Muscle of arm (tissue), 12 donors: ENCODE measurements around the gene TAF15. TPM values are rescaled to one million over a fixed set of nuclear protein-coding genes. Genes with fewer than 3 reads are reported as not detected.

Experiments
- DNase-seq: peaks from one replicate; pipeline ENCODE4 v3.0.0-alpha.2; 2013
- polyA plus RNA-seq, 12 donors: library from polyadenylated mRNA; unstranded; fragments of 120-200 nt; gene quantifications; one replicate each; pipeline ENCODE4 v1.2.1, GENCODE V29; 2013; ENCODE audit not compliant: insufficient read length in 12 of 12

Gene TAF15
- polyA plus RNA-seq, 12 donors, result 96.4 to 211 (median 120) TPM; not detected in 1

GRCh38 chr17:35812456-35812855 lies 3.2 kb downstream of the TAF15 start:
- DNase-seq, result no peak

DNA sequence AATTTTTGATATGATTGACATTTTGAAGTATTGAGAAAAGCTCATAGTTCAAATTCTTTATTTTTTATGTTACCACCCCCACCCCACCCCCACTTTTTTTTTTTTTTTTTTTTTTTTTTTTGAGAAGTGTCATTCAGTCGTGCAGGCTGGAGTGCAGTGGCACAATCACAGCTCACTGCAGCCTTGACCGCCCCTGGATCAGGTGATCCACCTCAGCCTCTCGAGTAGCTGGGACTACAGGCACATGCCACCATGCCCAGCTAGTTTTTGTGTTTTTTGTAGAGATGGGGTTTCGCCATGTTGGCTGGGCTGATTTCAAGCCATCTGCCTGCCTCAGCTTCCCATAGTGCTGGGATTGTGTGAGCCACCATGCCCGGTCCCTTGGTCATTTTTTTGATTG lies 7.4 kb downstream of the TAF15 start:
- DNase-seq, result no peak

- DNase-seq, result no peak
Observed at GRCh38 chr17:35817196-35817595, 7.9 kb downstream of the TAF15 start.

GRCh38 chr17:35819455-35819854 lies 10.2 kb downstream of the TAF15 start:
- DNase-seq, result no peak

GRCh38 chr17:35821308-35821707 lies 12.0 kb downstream of the TAF15 start:
- DNase-seq, result no peak

DNA sequence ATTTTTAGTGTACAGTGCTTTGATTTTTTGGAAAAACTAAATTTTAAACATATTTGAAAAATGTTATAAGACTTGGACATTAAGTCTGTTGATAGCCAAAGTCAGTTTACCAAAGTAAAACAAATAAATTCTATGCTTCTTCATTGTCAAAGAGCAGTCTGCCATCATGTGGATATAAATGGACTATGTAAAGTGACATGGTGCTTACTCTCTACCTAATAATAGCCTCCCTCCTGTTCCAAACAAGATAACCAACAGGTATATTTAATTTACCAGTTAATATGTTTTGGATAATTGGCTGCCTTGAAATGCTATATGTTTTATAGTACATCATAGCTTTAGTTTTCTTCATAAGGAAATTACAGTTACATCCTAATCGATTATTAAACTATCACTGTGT lies 15.9 kb downstream of the TAF15 start:
- DNase-seq, result no peak

- DNase-seq, result no peak
Observed at GRCh38 chr17:35841101-35841500, 31.8 kb downstream of the TAF15 start.

DNA sequence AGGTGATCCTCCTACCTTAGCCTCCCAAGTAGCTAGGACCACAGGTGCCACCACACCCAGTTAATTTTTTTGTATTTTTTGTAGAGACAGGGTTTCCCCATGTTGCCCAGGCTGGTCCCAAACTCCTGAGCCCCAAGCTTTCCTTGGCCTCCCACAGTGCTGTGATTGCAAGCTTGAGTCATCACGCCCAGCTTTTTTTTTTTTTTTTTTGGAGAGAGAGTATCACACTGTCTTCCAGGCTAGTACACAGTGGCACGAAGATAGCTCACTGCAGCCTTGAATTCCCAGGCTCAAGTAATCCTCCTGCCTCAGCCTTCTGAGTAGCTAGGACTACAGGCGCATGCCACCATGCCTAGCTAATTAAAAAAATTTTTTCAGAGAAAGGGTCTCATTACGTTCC lies 32.2 kb downstream of the TAF15 start:
- no peak for DNase-seq

DNA sequence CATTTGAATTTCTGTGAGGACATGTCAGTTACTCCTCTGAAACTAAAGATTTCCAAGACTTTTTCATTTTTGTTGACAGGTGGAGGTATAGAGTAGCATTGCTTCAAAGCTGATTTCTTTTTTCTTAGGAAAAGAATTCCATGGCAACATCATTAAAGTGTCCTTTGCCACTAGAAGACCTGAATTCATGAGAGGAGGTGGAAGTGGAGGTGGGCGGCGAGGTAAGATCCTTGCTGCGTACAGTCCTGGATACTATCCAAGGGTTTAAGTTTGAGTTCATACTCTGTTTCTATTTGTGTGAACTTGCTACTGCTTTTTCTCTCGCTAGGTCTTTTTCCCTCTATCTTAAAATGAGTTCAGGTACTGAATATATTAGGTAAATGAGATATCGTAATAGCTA lies 33.0 kb downstream of the TAF15 start:
- no peak for DNase-seq

- no peak for DNase-seq
Observed at GRCh38 chr17:35843698-35844097, 34.4 kb downstream of the TAF15 start.

DNA sequence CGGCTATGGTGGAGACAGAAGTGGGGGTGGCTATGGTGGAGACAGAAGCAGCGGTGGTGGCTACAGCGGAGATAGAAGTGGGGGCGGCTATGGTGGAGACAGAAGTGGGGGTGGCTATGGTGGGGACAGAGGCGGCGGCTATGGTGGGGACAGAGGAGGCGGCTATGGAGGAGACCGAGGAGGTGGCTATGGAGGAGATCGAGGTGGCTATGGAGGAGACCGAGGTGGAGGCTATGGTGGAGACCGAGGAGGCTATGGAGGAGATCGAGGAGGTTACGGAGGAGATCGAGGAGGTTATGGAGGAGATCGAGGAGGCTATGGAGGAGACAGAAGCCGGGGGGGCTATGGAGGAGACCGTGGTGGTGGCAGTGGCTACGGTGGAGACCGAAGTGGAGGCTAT lies 35.3 kb downstream of the TAF15 start:
- no peak for DNase-seq

GRCh38 chr17:35846055-35846809 lies 36.9 kb downstream of the TAF15 start:
- no peak for DNase-seq

GRCh38 chr17:35847006-35847405 lies 37.7 kb downstream of the TAF15 start:
- DNase-seq, result no peak

- no peak for DNase-seq
Observed at GRCh38 chr17:35847633-35848373, 38.5 kb downstream of the TAF15 start.

DNA sequence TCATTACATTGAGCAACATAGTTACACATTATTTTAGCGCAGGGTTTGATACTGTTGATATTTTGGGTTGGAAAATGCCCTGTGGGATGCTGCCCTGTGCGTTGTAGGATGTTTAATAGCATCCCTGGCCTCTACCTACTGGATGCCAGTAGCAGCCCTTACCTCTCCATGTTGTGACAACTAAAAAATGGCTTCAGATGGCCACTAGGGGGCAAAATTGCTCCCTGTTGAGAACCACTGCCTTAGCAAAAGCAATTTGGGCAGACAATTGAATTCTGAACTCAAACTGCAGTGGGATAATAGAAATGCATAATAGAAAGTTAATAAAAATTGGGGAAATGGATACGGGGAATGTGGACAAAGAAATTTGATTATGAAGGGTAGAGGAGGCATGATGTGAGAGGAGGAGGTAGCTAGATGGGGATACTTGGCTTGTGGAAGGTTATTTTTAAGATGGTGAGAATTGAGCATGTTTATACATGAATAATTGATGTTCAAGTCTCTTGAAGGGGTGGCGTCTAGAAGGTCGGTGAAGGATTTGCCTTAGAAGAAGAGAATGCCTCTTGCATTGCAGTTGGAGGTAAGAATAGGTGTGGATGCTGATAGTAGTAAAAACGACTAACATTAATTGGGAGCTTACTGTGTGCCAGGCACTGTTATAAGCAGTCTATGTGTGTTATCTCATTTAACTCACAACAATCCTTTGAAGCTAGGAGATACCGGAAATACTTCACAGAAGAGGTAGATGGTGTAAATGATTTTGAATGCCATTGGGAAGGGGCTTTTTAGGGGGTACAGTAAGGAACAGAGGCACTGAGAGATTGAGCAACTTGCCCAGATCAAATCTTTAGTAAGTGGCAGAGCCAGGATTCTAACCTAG lies 40.4 kb downstream of the TAF15 start:
- peak; percentile 36 for DNase-seq

GRCh38 chr17:35855965-35856364 lies 46.7 kb downstream of the TAF15 start:
- DNase-seq, result no peak

- DNase-seq, result no peak
Observed at GRCh38 chr17:35856603-35857002, 47.3 kb downstream of the TAF15 start.

DNA sequence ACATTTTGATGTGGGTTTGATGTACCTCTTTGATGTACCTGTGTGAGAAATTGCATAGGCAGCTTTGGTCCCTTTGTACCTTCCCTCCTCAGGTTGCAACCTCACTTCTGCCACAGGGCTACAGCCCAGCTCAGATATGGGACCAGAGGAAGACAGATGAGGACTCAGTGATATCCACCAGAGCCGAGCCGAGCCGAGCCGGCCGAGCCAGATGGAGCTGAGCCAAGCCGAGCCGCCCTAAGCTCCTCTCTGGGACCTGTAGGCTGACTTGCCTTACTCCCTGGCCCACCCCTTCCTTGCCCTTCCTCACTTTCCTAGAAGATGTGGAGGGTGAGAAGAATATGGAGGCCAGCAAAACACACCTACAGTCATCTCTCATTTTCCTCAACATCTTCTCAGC lies 55.6 kb downstream of the TAF15 start:
- no peak for DNase-seq

GRCh38 chr17:35865412-35866340 lies 56.4 kb downstream of the TAF15 start:
- DNase-seq, result no peak

DNA sequence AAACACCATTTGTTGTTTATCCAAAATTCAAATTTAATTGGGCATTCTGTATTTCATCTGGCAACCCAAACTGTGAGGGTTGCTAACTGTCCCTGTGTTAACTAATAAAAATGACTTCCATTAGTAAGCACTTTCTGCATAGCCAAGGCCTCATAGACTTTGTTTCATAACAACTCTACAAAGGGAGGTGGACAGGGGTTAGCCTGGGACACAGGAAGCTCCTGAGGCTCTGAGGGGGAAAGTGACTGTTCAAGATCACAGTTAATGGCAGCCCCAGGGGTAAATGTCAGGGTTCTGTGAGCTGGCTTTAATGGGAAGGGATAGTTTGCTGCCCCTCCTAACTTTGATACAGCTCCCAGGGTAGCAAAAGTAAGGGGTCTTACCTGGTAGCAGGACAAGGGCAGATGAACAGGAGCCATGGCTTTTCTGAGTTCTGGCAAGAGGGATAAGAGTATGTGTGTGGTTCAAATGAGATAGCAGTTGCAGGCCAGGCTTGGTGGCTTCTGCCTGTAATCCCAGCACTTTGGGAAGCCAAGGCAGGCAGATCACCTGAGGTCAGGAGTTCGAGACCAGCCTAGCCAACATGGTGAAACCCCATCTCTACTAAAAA lies 57.2 kb downstream of the TAF15 start:
- DNase-seq, result no peak

GRCh38 chr17:35867574-35867973 lies 58.3 kb downstream of the TAF15 start:
- no peak for DNase-seq
